Lower leg skin (tissue), 3 donors: ENCODE results near the gene WWC1.

Experiments used
- CTCF ChIP-seq, 3 donors: fragments of 450-650 bp; IDR thresholded peaks; one replicate each; pipeline ENCODE4 v1.5.1; 2016; ENCODE audit warnings: antibody characterized with exemption in 3 of 3, mild to moderate bottlenecking in 3 of 3, moderate library complexity in 2 of 3
- POLR2A ChIP-seq, 2 donors: fragments of 450-650 bp; IDR thresholded peaks; one replicate each; pipeline ENCODE4 v1.6.1; 2016 to 2017; ENCODE audit warnings: antibody characterized with exemption in 2 of 2, mild to moderate bottlenecking in 1 of 2, moderate library complexity in 1 of 2

GRCh38 chr5:168455201-168455600 lies 163.8 kb downstream of the WWC1 start:
- TF ChIP-seq CTCF (IDR thresholded peaks at IDR 0.05) (no peak), POLR2A (IDR thresholded peaks at IDR 0.05) (no peak)
